Calu3 (cell line): ENCODE data around the gene DCD. TPM values are rescaled to one million over a fixed set of nuclear protein-coding genes. Genes with fewer than 3 reads are reported as not detected.

Experiments
- BruUV-seq: library from RNA; stranded (reverse); fragments of 400-500 nt; replicated peaks from 2 replicates; lab custom pipeline; 2021; lab: Mats Ljungman, UMichigan
- CTCF ChIA-PET: fragments of 300-600 bp; sonication (Branson Sonifier 250); formaldehyde crosslinking; loops from one replicate; lab custom pipeline; 2022; ENCODE audit warnings: antibody characterized with exemption; lab: Charles Lee
- DNase-seq: peaks from one replicate; pipeline ENCODE4 v3.0.0; 2022
- H3K27ac Mint-ChIP-seq: one replicate; pipeline ENCODE4 v1.8.0; 2022; ENCODE audit warnings: mixed read lengths; ENCODE audit not compliant: unreplicated experiment
- H3K27me3 Mint-ChIP-seq: one replicate; pipeline ENCODE4 v1.8.0; 2022; ENCODE audit warnings: mixed read lengths; ENCODE audit not compliant: unreplicated experiment
- H3K36me3 Mint-ChIP-seq: one replicate; pipeline ENCODE4 v1.8.0; 2022; ENCODE audit warnings: mild to moderate bottlenecking, moderate library complexity, mixed read lengths; ENCODE audit not compliant: insufficient read depth, unreplicated experiment
- H3K4me1 Mint-ChIP-seq: one replicate; pipeline ENCODE4 v1.8.0; 2022; ENCODE audit warnings: mild to moderate bottlenecking, low read depth, mixed read lengths; ENCODE audit not compliant: unreplicated experiment
- H3K4me3 Mint-ChIP-seq: one replicate; pipeline ENCODE4 v1.8.0; 2022; ENCODE audit warnings: mild to moderate bottlenecking, low read depth, moderate library complexity, mixed read lengths; ENCODE audit not compliant: unreplicated experiment
- H3K9me3 Mint-ChIP-seq: one replicate; pipeline ENCODE4 v1.8.0; 2022; ENCODE audit warnings: low read depth, mixed read lengths; ENCODE audit not compliant: unreplicated experiment
- CTCF ChIP-seq: fragments of 200-600 bp; IDR thresholded peaks from one replicate; pipeline ENCODE4 v1.8.0; 2022; ENCODE audit warnings: antibody characterized with exemption; ENCODE audit not compliant: unreplicated experiment
- intact Hi-C: fragments of 100-400 bp; cut with micrococcal nuclease; formaldehyde crosslinking; loops from one replicate; pipeline ENCODE4 v1.10.0; 2022; ENCODE audit not compliant: unreplicated experiment
- total RNA-seq: library from RNA; stranded (reverse); gene quantifications from 2 replicates; pipeline ENCODE4 v1.2.3, GENCODE V29; 2022

The DCD gene
- total RNA-seq, 1 experiment from 2014 or later: not detected

GRCh38 chr12:54598970-54599369, 49.2 kb downstream of the DCD start:
- Mint-ChIP-seq H3K27ac (no peak overlapping the region), H3K9me3 (no peaks in the 10 kb centered on the region), H3K27me3 (peaks cover 73% of the 10 kb centered on the region), H3K36me3 (no peaks in the 10 kb centered on the region), H3K4me3 (no peak overlapping the region), H3K4me1 (peaks cover 8% of the 10 kb centered on the region)
- TF ChIP-seq CTCF: no peak
- CTCF ChIA-PET: no interaction called here
- intact Hi-C loops: no loop called here
- BruUV-seq: no TSS peak
- no peak for DNase-seq

GRCh38 chr12:54596526-54596946, 51.6 kb downstream of the DCD start:
- peak; percentile 80 for DNase-seq
- H3K27me3 Mint-ChIP-seq: peaks cover 78% of the 10 kb centered on the region
- intact Hi-C loops: loop anchor here (1.0 kb wide), 1 partner anchor 362 kb away; no protein-coding TSS in a partner anchor

GRCh38 chr12:54595471-54595870, 52.7 kb downstream of the DCD start:
- H3K27ac Mint-ChIP-seq: no peak overlapping the region
- no peak overlapping the region for H3K4me3 Mint-ChIP-seq
- TF ChIP-seq CTCF: no peak
- intact Hi-C loops: no loop called here
- BruUV-seq: no TSS peak
- peaks cover 80% of the 10 kb centered on the region for H3K27me3 Mint-ChIP-seq
- H3K36me3 Mint-ChIP-seq: no peaks in the 10 kb centered on the region
- no peak for DNase-seq
- no peaks in the 10 kb centered on the region for H3K9me3 Mint-ChIP-seq
- H3K4me1 Mint-ChIP-seq: no peaks in the 10 kb centered on the region
- CTCF ChIA-PET: interaction anchor here (1.7 to 1.8 kb wide), 2 partner anchors 16 to 107 kb away, joined by 6 to 7 read pairs; no protein-coding TSS in a partner anchor

More at GRCh38 chr12:54596526-54596946, 51.6 kb downstream of the DCD start:
- H3K4me3 Mint-ChIP-seq: no peak overlapping the region
- CTCF ChIA-PET: interaction anchor here (1.0 to 1.8 kb wide), 6 partner anchors 9 to 106 kb away, joined by 3 to 7 read pairs (median 4); no protein-coding TSS in a partner anchor
- no peaks in the 10 kb centered on the region for H3K9me3 Mint-ChIP-seq
- no peaks in the 10 kb centered on the region for H3K36me3 Mint-ChIP-seq
- no TSS peak for BruUV-seq
- no peak overlapping the region for H3K27ac Mint-ChIP-seq
- peak; percentile 83 for TF ChIP-seq CTCF
- no peaks in the 10 kb centered on the region for H3K4me1 Mint-ChIP-seq

Other genes with a start within 250 kb of the DCD start
- gene ITGA5, start 229.1 kb downstream of the DCD start, total RNA-seq: 8.0 and 9.5 TPM in 2 replicates
- gene GTSF1, start 174.8 kb downstream of the DCD start, total RNA-seq: 85.7 and 94.5 TPM in 2 replicates
- not detected in 2 replicates for gene NCKAP1L, start 150.6 kb downstream of the DCD start, total RNA-seq
- not detected in 2 replicates for gene PDE1B, start 98.8 kb downstream of the DCD start, total RNA-seq
- 0.26 TPM in 1 of 2 replicates, not detected in the other for gene PPP1R1A, start 59.7 kb downstream of the DCD start, total RNA-seq
- not detected in 2 replicates for gene LACRT, start 13.5 kb downstream of the DCD start, total RNA-seq
- not detected in 2 replicates for gene MUCL1, start 206.2 kb upstream of the DCD start, total RNA-seq